CD14-positive monocyte (primary cell): ENCODE measurements around the gene TMEM179. TPM values are rescaled to one million over a fixed set of nuclear protein-coding genes. Genes with fewer than 3 reads are reported as not detected.

Experiments used
- DNase-seq, 3 donors: peaks; one replicate each; pipeline ENCODE4 v3.0.0-alpha.2; 2011 to 2022
- H2AFZ ChIP-seq: 2 replicates; pipeline ENCODE4 v1.6.0; 2012; ENCODE audit warnings: mild to moderate bottlenecking, low read depth, low read length, inconsistent platforms; ENCODE audit not compliant: insufficient read depth, poor library complexity, severe bottlenecking
- H3K27ac ChIP-seq, 2 donors: 1 replicate in 1 of 2; 2 replicates in 1 of 2; pipeline ENCODE4 v1.5.1; 2012 to 2013; ENCODE audit warnings: low read length in 2 of 2, control low read depth in 1 of 2, inconsistent platforms in 1 of 2, low read depth in 1 of 2, mild to moderate bottlenecking in 1 of 2
- H3K27me3 ChIP-seq, 2 donors: one replicate each; pipeline versions ENCODE4 v1.6.0 to v1.6.1; 2011 to 2013; ENCODE audit warnings: low read length in 2 of 2; ENCODE audit not compliant: control insufficient read depth in 2 of 2, insufficient read depth in 2 of 2
- H3K36me3 ChIP-seq, 2 donors: replicated peaks in 1 of 2; 1 replicate in 1 of 2; 2 replicates in 1 of 2; pipeline versions ENCODE4 v1.5.1 to v1.6.1; 2012 to 2013; ENCODE audit warnings: low read length in 2 of 2, control low read depth in 1 of 2, inconsistent platforms in 1 of 2, mild to moderate bottlenecking in 1 of 2; ENCODE audit not compliant: insufficient read depth in 2 of 2, control insufficient read depth in 1 of 2
- H3K4me1 ChIP-seq, 2 donors: 1 replicate in 1 of 2; 2 replicates in 1 of 2; pipeline versions ENCODE4 v1.5.1 to v1.6.1; 2012 to 2013; ENCODE audit warnings: low read length in 2 of 2, control low read depth in 1 of 2, inconsistent platforms in 1 of 2, mild to moderate bottlenecking in 1 of 2, moderate library complexity in 1 of 2; ENCODE audit not compliant: insufficient read depth in 2 of 2, control insufficient read depth in 1 of 2
- H3K4me2 ChIP-seq: replicated peaks from 2 replicates; pipeline ENCODE3; 2012; ENCODE audit warnings: low read length, moderate library complexity, mild to moderate bottlenecking; ENCODE audit not compliant: poor library complexity, severe bottlenecking; ENCODE audit errors: extremely low read depth
- H3K4me3 ChIP-seq, 3 experiments: fragments of 200-600 bp in 1 of 3; sonication (generic) in 1 of 3; replicated peaks in 1 of 3; 1 replicate in 2 of 3; 2 replicates in 1 of 3; pipeline ENCODE4 v1.5.1; 2011 to 2013; ENCODE audit warnings: low read length in 3 of 3, mild to moderate bottlenecking in 3 of 3, control low read depth in 2 of 3, low read depth in 2 of 3, inconsistent platforms in 1 of 3, moderate library complexity in 1 of 3
- H3K79me2 ChIP-seq: 2 replicates; pipeline ENCODE4 v1.6.0; 2012; ENCODE audit warnings: mild to moderate bottlenecking, control low read depth, inconsistent platforms, low read length, moderate library complexity; ENCODE audit not compliant: insufficient read depth
- H3K9ac ChIP-seq: 2 replicates; pipeline ENCODE4 v1.6.0; 2017; ENCODE audit warnings: low read length, mild to moderate bottlenecking; ENCODE audit not compliant: insufficient read depth, poor library complexity, severe bottlenecking
- H3K9me3 ChIP-seq, 2 donors: replicated peaks in 1 of 2; 1 replicate in 1 of 2; 2 replicates in 1 of 2; pipeline versions ENCODE4 v1.5.1 to v1.6.1; 2012 to 2013; ENCODE audit warnings: low read length in 2 of 2, control low read depth in 1 of 2; ENCODE audit not compliant: control insufficient read depth in 1 of 2, insufficient read depth in 1 of 2
- H4K20me1 ChIP-seq: 2 replicates; pipeline ENCODE4 v1.6.0; 2012; ENCODE audit warnings: mild to moderate bottlenecking, low read length, control low read depth, moderate library complexity; ENCODE audit not compliant: insufficient read depth
- H3K27ac Mint-ChIP-seq, 7 donors: one replicate each; pipeline ENCODE4 v1.8.0; 2020; ENCODE audit warnings: mild to moderate bottlenecking in 7 of 7, mixed read lengths in 7 of 7, moderate library complexity in 6 of 7, inconsistent platforms in 2 of 7
- H3K27me3 Mint-ChIP-seq, 3 donors: one replicate each; pipeline ENCODE4 v1.8.0; 2021 to 2022; ENCODE audit warnings: low read depth in 3 of 3, mild to moderate bottlenecking in 3 of 3, mixed read lengths in 3 of 3, moderate library complexity in 3 of 3, inconsistent platforms in 1 of 3
- H3K36me3 Mint-ChIP-seq, 2 donors: one replicate each; pipeline ENCODE4 v1.8.0; 2020; ENCODE audit warnings: mixed read lengths in 2 of 2, inconsistent platforms in 1 of 2, mild to moderate bottlenecking in 1 of 2
- H3K4me1 Mint-ChIP-seq: one replicate; pipeline ENCODE4 v1.8.0; 2020; ENCODE audit warnings: mild to moderate bottlenecking, mixed read lengths
- H3K4me3 Mint-ChIP-seq, 2 donors: one replicate each; pipeline ENCODE4 v1.8.0; 2020; ENCODE audit warnings: mild to moderate bottlenecking in 2 of 2, mixed read lengths in 2 of 2, moderate library complexity in 1 of 2
- H3K9me3 Mint-ChIP-seq, 7 donors: one replicate each; pipeline ENCODE4 v1.8.0; 2020 to 2022; ENCODE audit warnings: mixed read lengths in 7 of 7, mild to moderate bottlenecking in 6 of 7, moderate library complexity in 6 of 7, inconsistent platforms in 2 of 7
- CTCF ChIP-seq: fragments of 200-600 bp; IDR thresholded peaks from one replicate; pipeline ENCODE4 v1.8.0; 2022; ENCODE audit warnings: antibody characterized with exemption, mild to moderate bottlenecking
- WGBS: methylation state at CpG from one replicate; pipeline ENCODE4 v1.1.5; 2013; ENCODE audit warnings: missing lambda C conversion rate; ENCODE audit not compliant: insufficient coverage; 5-methylcytosine and 5-hydroxymethylcytosine counted together
- intact Hi-C, 2 donors: fragments of 100-400 bp; cut with micrococcal nuclease; formaldehyde crosslinking; loops; one replicate each; pipeline versions ENCODE4 v1.15.0 to v1.15.1; 2023
- polyA plus RNA-seq, 3 donors: library from polyadenylated mRNA; depleted of rRNA in 1 of 3; unstranded in 2 of 3; stranded (reverse) in 1 of 3; fragments of 300-500 nt in 2 of 3; fragments of >200 nt in 1 of 3; fragmentation: Illumina TruSeq in 2 of 3; gene quantifications; 1 replicate in 2 of 3; 2 replicates in 1 of 3; pipeline ENCODE4 v1.2.3, GENCODE V29; 2012 to 2021

TMEM179 gene
- polyA plus RNA-seq, 3 donors: not detected

GRCh38 chr14:104574978-104575583 is 29.5 kb downstream of the TMEM179 start:
- H3K27ac ChIP-seq: no peak overlapping the region
- no peaks in the 10 kb centered on the region for H3K36me3 ChIP-seq
- 92% methylated on average over 21 of the region's 31 CpGs for WGBS
- DNase-seq: no peak
- no peaks in the 10 kb centered on the region for H3K79me2 ChIP-seq
- H3K27me3 Mint-ChIP-seq: peaks cover 2 to 5% (median 2%) of the 10 kb centered on the region in 3 donors
- H3K4me3 ChIP-seq: no peak overlapping the region
- H3K9me3 Mint-ChIP-seq: no peaks in the 10 kb centered on the region
- H3K9me3 ChIP-seq: no peaks in the 10 kb centered on the region
- no peak overlapping the region for H3K4me2 ChIP-seq
- no peak overlapping the region for H3K9ac ChIP-seq
- H3K4me1 ChIP-seq: no peaks in the 10 kb centered on the region
- H3K27ac Mint-ChIP-seq: no peak overlapping the region
- intact Hi-C loops: no loop called here
- no peak for TF ChIP-seq CTCF
- H3K4me1 Mint-ChIP-seq: no peaks in the 10 kb centered on the region
- no peak overlapping the region for H2AFZ ChIP-seq
- H3K36me3 Mint-ChIP-seq: no peaks in the 10 kb centered on the region
- H3K27me3 ChIP-seq: no peaks in the 10 kb centered on the region
- H4K20me1 ChIP-seq: no peaks in the 10 kb centered on the region
- H3K4me3 Mint-ChIP-seq: no peak overlapping the region

GRCh38 chr14:104574536-104574935 is 30.0 kb downstream of the TMEM179 start:
- Histone ChIP-seq H3K9me3 (no peaks in the 10 kb centered on the region), H3K4me2 (no peak overlapping the region), H3K4me3 (no peak overlapping the region), H3K4me1 (no peaks in the 10 kb centered on the region), H3K27ac (no peak overlapping the region), H3K9ac (no peak overlapping the region), H3K79me2 (no peaks in the 10 kb centered on the region), H4K20me1 (no peaks in the 10 kb centered on the region), H3K27me3 (no peaks in the 10 kb centered on the region), H3K36me3 (no peaks in the 10 kb centered on the region), H2AFZ (no peak overlapping the region)
- DNase-seq: no peak
- TF ChIP-seq CTCF: no peak
- Mint-ChIP-seq H3K9me3 (no peaks in the 10 kb centered on the region), H3K4me1 (no peaks in the 10 kb centered on the region), H3K4me3 (no peak overlapping the region), H3K36me3 (no peaks in the 10 kb centered on the region), H3K27me3 (peaks cover 2 to 4% (median 2%) of the 10 kb centered on the region in 3 donors), H3K27ac (no peak overlapping the region)
- intact Hi-C loops: no loop called here
- 81% methylated on average over 13 of the region's 14 CpGs for WGBS
